GM12873 (cell line): ENCODE data around the gene C19orf53.

Experiments
- TF ChIP-seq, protein P1 (sequence below): IDR thresholded peaks from 2 replicates; pipeline ENCODE4 v1.5.1; 2012; ENCODE audit warnings: low read depth, mild to moderate bottlenecking, moderate library complexity, low read length, control low read depth; ENCODE audit not compliant: insufficient read depth; ENCODE audit errors: missing control alignments

Gene C19orf53

DNA sequence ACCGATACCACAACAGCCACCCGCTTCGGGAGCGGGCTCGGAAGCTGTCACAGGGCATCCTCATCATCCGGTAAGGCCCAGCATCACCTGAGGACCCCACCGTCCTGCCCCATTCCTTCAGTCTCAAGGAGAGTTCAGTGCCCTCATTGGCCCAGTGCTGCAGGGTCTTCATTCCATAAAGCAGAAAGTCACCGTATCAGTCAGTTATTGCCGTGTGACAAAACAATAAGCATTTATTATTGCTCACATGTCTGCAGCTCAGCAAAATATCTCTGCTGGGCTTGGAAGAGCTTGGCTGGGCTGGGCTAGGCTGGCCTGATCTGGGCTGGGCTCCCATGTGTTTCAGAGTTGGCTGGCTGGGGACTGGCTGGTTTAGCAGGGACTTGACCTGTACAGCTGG, 18.0 kb upstream of the C19orf53 start:
- TF ChIP-seq, protein P1, sequence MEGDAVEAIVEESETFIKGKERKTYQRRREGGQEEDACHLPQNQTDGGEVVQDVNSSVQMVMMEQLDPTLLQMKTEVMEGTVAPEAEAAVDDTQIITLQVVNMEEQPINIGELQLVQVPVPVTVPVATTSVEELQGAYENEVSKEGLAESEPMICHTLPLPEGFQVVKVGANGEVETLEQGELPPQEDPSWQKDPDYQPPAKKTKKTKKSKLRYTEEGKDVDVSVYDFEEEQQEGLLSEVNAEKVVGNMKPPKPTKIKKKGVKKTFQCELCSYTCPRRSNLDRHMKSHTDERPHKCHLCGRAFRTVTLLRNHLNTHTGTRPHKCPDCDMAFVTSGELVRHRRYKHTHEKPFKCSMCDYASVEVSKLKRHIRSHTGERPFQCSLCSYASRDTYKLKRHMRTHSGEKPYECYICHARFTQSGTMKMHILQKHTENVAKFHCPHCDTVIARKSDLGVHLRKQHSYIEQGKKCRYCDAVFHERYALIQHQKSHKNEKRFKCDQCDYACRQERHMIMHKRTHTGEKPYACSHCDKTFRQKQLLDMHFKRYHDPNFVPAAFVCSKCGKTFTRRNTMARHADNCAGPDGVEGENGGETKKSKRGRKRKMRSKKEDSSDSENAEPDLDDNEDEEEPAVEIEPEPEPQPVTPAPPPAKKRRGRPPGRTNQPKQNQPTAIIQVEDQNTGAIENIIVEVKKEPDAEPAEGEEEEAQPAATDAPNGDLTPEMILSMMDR: no peak

DNA sequence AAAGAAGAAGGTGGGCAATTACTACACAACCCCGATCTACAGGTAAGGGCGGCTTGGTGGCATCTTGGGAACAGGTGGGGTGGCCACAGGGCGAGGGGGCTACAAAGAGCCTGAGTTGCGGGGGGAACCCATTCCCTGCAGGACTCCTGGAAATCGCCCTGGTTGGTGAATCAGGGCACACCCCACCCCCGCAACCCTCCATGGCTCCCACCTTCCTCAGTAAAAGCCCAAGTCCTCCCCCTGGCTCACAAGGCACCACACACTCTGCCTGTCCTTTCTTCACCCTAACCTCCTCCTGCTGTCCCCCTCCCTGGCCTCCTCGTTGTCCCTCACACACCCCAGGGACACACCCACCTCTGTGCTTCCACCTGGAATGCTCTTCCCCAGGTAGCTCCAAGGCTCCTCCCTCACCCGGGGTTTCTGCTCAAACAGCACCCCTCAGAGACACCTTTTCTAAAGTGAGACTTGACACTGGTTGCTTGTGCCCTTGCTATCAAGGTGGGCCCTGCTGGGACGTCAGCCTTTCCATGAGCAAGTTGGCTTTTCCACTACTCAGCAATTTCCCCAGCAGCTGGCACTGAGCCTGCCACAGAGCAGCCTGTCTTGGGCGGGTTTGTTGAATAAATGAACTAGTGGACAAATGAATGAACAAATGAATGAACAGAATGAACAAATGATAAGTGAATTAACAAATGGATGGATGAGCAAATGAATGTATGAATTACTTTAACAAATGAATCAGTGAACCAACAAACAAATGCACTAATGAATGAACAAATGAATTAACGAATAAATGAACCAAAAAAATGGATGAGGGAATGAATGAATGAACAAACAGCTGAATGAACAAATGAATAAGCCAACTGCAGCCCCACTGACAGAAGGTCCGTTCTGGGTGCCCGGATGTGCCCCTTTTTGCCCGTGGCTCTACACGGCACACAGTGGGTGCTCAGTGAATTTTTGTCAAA, 16.2 kb upstream of the C19orf53 start:
- TF ChIP-seq, protein P1: no peak

DNA sequence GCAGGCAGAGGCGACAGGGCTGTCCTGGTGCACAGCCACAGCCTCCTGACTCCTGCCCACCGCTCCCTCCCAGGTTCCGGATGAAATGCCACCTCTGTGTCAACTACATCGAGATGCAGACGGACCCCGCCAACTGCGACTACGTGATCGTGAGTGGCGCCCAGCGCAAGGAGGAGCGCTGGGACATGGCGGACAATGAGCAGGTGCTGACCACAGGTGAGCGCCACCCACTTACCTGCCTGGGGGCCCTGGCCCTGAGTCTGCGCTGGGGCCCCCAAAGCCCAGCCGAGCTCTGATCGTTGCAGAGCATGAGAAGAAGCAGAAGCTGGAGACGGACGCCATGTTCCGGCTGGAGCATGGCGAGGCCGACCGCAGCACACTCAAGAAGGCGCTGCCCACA, 15.5 kb upstream of the C19orf53 start:
- TF ChIP-seq, protein P1: no peak

DNA sequence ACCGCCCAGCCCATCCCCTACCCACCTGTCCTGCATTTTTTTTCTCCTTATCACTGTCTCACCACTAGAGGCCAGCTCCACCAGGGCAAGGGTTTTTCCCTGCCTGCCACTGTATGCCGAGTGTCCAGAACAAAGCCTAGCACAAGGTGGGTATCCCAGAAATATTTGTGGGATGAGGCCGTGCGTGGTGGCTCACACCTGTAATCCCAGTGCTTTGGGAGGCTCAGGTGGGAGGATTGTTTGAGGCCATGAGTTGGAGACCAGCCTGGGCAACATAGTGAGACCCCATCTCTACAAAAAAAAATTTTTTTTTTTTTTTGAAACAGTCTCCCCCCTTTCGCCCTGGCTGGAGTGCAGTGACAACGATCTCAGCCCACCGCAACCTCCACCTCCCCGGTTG, 12.8 kb upstream of the C19orf53 start:
- TF ChIP-seq, protein P1: peak; percentile 10

DNA sequence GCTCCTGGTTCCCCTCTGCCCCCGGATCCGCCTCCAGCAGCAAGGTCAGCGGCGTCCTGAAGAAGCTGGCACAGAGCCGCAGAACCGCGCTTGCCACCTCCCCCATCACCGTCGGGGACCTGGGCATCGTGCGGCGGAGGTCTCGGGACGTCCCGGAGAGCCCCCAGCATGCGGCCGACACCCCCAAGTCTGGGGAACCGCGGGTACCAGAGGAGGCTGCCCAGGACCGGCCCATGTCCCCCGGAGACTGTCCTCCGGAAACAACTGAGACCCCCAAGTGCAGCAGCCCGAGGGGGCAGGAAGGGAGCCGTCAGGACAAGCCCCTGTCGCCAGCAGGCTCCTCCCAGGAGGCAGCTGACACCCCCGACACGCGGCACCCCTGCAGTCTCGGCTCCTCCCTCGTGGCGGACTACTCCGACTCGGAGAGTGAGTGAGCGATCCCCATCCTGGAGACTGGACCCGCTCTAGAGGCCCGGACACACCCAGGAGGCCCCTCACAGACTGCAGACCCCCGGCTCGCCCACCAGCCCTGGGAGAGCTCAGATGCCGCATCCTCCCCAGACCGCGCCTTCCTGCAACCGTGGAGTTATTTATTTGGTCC, 11.5 kb upstream of the C19orf53 start:
- TF ChIP-seq, protein P1: no peak

DNA sequence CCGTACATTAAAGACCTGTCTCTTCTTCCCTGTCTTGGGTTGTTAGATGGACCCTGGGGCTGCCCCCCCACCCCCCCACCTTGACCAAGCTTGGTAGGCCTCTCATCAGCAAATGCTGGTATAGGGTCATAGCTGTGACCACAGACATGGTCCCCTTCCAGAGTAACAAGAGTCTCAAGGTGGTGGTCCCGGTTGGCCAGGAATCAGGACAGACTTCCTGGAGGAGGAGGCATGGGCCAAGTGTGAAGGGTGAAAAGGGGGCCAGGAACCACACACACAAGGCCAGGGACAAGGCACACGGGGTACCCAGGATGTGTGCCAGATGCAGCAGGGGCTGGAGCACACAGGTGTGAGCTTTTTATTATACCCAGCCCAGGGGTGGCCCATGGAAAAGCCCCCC, 11.0 kb upstream of the C19orf53 start:
- TF ChIP-seq, protein P1: no peak

DNA sequence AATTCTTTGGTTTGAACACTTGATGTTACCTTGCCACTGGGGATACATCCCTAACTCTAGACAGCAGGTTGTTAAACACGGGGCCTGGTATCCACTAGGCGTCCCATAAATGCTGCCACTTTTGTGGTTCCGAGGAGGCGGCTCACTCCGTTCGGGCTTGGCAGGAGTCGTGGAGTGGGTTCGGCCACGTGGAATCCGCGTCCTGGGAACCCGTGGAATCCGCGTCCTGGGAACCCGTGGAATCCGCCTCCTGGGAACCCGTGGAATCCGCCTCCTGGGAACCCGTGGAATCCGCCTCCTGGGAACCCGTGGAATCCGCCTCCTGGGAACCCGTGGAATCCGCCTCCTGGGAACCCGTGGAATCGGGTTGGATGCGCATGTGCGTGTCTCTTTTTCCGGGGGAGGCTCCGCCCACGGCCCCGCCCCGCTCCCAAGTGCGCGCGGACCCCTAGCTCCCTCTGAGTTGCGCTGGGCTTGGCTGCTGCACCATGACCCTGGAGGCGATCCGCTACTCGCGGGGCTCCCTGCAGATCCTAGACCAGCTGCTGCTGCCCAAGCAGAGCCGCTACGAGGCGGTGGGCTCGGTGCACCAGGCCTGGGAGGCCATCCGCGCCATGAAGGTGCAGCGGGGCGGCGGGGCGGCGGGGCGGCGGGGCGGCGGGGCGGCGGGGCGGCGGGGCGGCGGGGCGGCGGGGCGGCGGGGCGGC, 10.0 kb upstream of the C19orf53 start, which contains the start of gene MRI1:
Gene MRI1 (plus strand): TSS at position 422 of the 707 bp plus-strand sequence. CDS start 67 bp downstream, at position 489.
- TF ChIP-seq, protein P1: no peak
